WERI-Rb-1 (cell line): Measurements from ENCODE around the gene GRK3.

Experiments used
- DNase-seq: peaks from one replicate; pipeline ENCODE4 v3.0.0-alpha.2; 2020
- H3K27ac ChIP-seq: fragments of 250-450 bp; sonication (Bioruptor Pico); 2 replicates; pipeline ENCODE4 v1.5.1; 2020; ENCODE audit warnings: mild to moderate bottlenecking, moderate library complexity
- H3K27me3 ChIP-seq: fragments of 250-450 bp; sonication (Bioruptor Pico); 2 replicates; pipeline ENCODE4 v1.5.1; 2021; ENCODE audit warnings: mild to moderate bottlenecking, low read depth, moderate library complexity; ENCODE audit not compliant: insufficient read depth, severe bottlenecking
- H3K36me3 ChIP-seq: fragments of 250-450 bp; sonication (Bioruptor Pico); 2 replicates; pipeline ENCODE4 v1.5.1; 2020; ENCODE audit warnings: mild to moderate bottlenecking, moderate library complexity
- H3K4me3 ChIP-seq: 2 replicates; pipeline ENCODE4 v1.5.1; 2011; ENCODE audit warnings: low read depth, mild to moderate bottlenecking, control low read depth, low read length
- H3K9me3 ChIP-seq: fragments of 250-450 bp; sonication (Bioruptor Pico); 2 replicates; pipeline ENCODE4 v1.5.1; 2021; ENCODE audit warnings: mild to moderate bottlenecking, moderate library complexity; ENCODE audit not compliant: severe bottlenecking
- TF ChIP-seq, protein P1 (sequence below): IDR thresholded peaks from 2 replicates; pipeline ENCODE4 v1.5.1; 2011; ENCODE audit warnings: low read depth, mild to moderate bottlenecking, control low read depth, inconsistent platforms, low read length

GRK3 gene

DNA sequence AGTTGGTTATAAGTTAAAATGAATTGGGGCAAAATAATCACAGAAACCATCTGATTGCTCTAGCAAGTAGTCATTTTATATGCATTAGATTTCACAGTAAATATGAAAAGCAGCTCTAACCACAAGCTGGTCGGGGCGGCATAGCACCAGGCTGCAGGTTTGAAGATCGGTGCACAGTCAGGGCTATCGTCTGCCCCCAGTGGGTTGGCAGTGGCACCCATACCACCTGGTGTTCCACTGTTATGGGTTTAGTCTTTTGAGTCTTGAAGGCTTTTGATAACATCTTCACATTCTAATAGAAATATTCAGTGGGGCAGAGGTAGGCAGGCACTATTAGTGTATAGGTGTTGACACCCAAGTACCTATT is 62.1 kb downstream of the GRK3 start:
- Histone ChIP-seq H3K27ac (no peak overlapping the region), H3K27me3 (no peaks in the 10 kb centered on the region), H3K36me3 (peaks cover 2% of the 10 kb centered on the region; the same call in 1 of the 2 replicates), H3K4me3 (no peak overlapping the region), H3K9me3 (no peaks in the 10 kb centered on the region)
- TF ChIP-seq, protein P1, sequence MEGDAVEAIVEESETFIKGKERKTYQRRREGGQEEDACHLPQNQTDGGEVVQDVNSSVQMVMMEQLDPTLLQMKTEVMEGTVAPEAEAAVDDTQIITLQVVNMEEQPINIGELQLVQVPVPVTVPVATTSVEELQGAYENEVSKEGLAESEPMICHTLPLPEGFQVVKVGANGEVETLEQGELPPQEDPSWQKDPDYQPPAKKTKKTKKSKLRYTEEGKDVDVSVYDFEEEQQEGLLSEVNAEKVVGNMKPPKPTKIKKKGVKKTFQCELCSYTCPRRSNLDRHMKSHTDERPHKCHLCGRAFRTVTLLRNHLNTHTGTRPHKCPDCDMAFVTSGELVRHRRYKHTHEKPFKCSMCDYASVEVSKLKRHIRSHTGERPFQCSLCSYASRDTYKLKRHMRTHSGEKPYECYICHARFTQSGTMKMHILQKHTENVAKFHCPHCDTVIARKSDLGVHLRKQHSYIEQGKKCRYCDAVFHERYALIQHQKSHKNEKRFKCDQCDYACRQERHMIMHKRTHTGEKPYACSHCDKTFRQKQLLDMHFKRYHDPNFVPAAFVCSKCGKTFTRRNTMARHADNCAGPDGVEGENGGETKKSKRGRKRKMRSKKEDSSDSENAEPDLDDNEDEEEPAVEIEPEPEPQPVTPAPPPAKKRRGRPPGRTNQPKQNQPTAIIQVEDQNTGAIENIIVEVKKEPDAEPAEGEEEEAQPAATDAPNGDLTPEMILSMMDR = no peak
- DNase-seq = no peak

- TF ChIP-seq, protein P1 = no peak
- DNase-seq = no peak
- Histone ChIP-seq H3K4me3 (no peak overlapping the region), H3K27me3 (no peaks in the 10 kb centered on the region), H3K27ac (peak overlapping the region; percentile 40), H3K9me3 (no peaks in the 10 kb centered on the region), H3K36me3 (peaks cover 2% of the 10 kb centered on the region; the same call in 1 of the 2 replicates)
Observed at GRCh38 chr22:25627271-25627852, 62.9 kb downstream of the GRK3 start.

DNA sequence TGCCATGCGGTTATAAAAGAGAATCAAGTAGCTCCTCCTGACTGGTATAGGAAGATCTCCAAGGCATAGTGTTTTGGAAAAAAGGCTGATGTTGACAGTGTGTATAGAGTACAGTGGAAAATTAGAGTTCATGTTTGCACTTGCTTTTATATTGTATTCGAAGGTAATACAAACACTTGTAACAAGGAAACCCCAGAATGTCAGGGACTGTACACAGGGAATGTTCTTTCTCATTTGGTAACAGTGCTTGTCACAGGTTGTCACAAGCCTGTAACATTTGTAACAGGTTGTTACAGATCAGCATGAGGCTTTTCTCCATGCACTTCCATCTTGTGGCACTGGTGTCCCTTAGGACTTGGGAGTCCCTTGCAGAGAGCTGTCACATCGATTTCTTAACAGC is 64.0 kb downstream of the GRK3 start:
- Histone ChIP-seq H3K36me3 (peaks cover 2% of the 10 kb centered on the region; the same call in 1 of the 2 replicates), H3K27me3 (no peaks in the 10 kb centered on the region), H3K27ac (no peak overlapping the region), H3K4me3 (no peak overlapping the region), H3K9me3 (no peaks in the 10 kb centered on the region)
- TF ChIP-seq, protein P1 = no peak
- no peak for DNase-seq

DNA sequence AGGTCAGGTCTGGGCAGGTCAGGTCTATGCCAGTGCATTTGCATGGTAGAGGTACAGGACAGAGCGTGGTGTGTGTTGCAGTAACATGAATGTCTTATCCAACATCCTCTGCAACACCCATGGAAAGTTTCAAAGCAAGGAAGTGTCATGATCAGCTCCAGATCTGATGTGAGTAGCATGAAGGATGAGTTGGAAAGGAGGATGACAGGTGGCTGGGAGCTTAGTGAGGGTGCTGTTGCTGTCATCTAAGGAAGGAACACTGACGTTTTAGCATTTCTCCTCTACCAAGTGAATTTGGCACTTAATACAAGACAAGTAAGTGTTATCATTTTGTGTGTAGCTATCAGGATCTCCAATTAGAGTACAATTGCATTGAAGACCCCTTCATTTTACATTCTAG is 65.1 kb downstream of the GRK3 start:
- TF ChIP-seq, protein P1 = no peak
- Histone ChIP-seq H3K27me3 (no peaks in the 10 kb centered on the region), H3K27ac (no peak overlapping the region; the same call in 1 of the 2 replicates), H3K4me3 (no peak overlapping the region), H3K9me3 (no peaks in the 10 kb centered on the region), H3K36me3 (no peaks in the 10 kb centered on the region)
- peak; percentile 25 for DNase-seq

DNA sequence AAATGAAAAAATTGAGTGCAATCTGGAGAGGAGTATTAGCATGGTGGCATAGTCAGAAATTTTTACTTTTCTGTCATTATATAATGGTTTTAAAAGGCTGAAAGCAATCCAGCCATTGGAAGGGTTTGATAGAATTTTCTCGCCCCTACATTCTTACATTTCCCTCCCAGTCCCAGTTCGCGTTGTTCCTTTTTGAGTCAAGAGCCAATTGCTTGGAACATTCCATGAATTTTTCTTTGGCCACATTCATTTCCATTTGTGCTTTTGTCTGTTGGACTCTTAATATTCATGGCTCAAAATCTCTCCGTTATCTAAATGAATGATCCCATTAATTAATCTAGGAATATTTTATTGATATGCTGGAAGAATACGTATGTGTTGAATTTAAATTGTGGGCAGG is 66.0 kb downstream of the GRK3 start:
- TF ChIP-seq, protein P1 = no peak
- no peak overlapping the region for H3K27ac ChIP-seq
- no peaks in the 10 kb centered on the region for H3K27me3 ChIP-seq
- no peaks in the 10 kb centered on the region for H3K36me3 ChIP-seq
- H3K4me3 ChIP-seq = no peak overlapping the region
- no peaks in the 10 kb centered on the region for H3K9me3 ChIP-seq
- no peak for DNase-seq

- Histone ChIP-seq H3K9me3 (no peaks in the 10 kb centered on the region), H3K27ac (no peak overlapping the region), H3K36me3 (peaks cover 9% of the 10 kb centered on the region), H3K4me3 (no peak overlapping the region), H3K27me3 (no peaks in the 10 kb centered on the region)
- TF ChIP-seq, protein P1 = no peak
- DNase-seq = no peak
Observed at GRCh38 chr22:25636323-25636722, 71.8 kb downstream of the GRK3 start.
